ENCODE measurements around the gene ORM1. TPM values are rescaled to one million over a fixed set of nuclear protein-coding genes. Genes with fewer than 3 reads are reported as not detected.

The ORM1 gene
- total and polyA plus RNA-seq, 10 of the 15 experiments (the other 5 are each of a cell fraction or from before 2014, with no cell fraction given): 4.4 TPM; not detected in 9

DNA sequence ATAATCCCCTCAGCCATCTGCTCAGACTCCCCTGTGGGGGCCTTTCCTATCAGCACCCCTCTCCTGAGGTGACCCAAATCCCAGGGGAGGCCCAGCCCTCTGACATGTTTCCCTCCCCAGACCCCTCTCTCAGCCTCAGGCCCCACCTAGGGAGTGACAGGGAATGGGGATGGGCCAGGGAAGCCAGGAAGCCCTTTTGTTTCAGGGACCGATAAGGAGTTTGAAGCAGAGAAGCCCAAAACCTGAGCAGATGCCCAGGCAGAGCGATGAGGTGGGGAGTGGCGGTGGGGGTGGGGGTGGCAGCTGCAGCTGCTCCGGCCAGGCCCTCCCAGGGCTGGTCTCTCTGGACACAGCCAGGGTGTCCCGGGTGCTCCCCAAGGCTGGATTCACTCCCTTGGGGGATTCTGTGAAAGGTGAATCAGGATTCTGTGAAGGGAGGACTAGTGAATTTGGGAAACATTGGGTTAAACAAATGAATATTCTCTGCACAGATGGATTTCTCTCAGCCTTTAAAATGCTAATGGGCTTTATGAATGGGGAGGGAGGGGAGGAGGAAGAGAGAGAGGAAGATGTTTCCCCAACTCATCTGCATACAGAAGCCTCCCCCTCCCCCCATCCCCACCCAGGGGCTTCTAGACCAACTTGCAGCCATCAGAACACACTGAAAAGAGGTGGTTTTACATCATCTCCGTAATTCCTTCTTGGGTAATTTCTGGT is 47.5 kb downstream of the ORM1 start:
- no peak overlapping the region for H3K4me3 ChIP-seq
- RAD21 ChIA-PET (ENCODE audit: unreplicated experiment): interaction anchor here (0.5 to 12.9 kb wide), 4 partner anchors 17 to 33 kb away, joined by 3 to 251 read pairs (median 4); partner anchors contain the start of gene AKNA
- H3K4me1 ChIP-seq (ENCODE audit: control insufficient read depth, insufficient read depth, low read length): peaks cover 79% of the 10 kb centered on the region
- peaks cover 39 to 43% of the 10 kb centered on the region in 2 experiments for H3K36me3 ChIP-seq (ENCODE audit: control insufficient read depth in 2 of 2, insufficient read depth in 2 of 2, low read length in 1 of 2)
- no TSS peak for BruUV-seq (replicated peaks)
- intact Hi-C loops (cut with micrococcal nuclease; ENCODE audit: unreplicated experiment) (no loop called here), in situ Hi-C loops (cut with MboI) (no loop called here)
- H3K9ac ChIP-seq (ENCODE audit: control insufficient read depth, insufficient read depth, low read length): no peak overlapping the region
- FAIRE-seq (no peak), ATAC-seq (no peak), DNase-seq (ENCODE audit: low read depth, low spot score) (no peak)
- peaks cover 42% of the 10 kb centered on the region for H3K79me2 ChIP-seq (ENCODE audit: control insufficient read depth, insufficient read depth, low read length)
- SMC1A ChIA-PET (ENCODE audit: uncharacterized antibody, unreplicated experiment): interaction anchor here (13.9 kb wide), 1 partner anchor 17 kb away, joined by 327 read pairs; the partner anchor contains the start of gene AKNA
- H4K20me1 ChIP-seq (ENCODE audit: control insufficient read depth, insufficient read depth): no peaks in the 10 kb centered on the region
- H3K27me3 ChIP-seq (replicated peaks in 1 of 2; ENCODE audit: control insufficient read depth in 2 of 2, insufficient read depth in 2 of 2, low read length in 1 of 2): no peaks in the 10 kb centered on the region
- CTCF ChIA-PET: interaction anchor here (3.9 kb wide), 1 partner anchor 15 kb away, joined by 48 read pairs; the partner anchor contains the start of gene AKNA
- no peak overlapping the region for H3K4me2 ChIP-seq (ENCODE audit: control insufficient read depth, insufficient read depth)
- POLR2A ChIA-PET: interaction anchor here (0.6 to 13.2 kb wide), 5 partner anchors 7 to 132 kb away, joined by 3 to 312 read pairs (median 4); partner anchors contain the start of gene AKNA
- H2AFZ ChIP-seq (ENCODE audit: control insufficient read depth, low read depth, low read length): no peak overlapping the region
- H3K27ac ChIP-seq (ENCODE audit: control insufficient read depth, insufficient read depth): peak overlapping the region; percentile 99
- no peaks in the 10 kb centered on the region for H3K9me3 ChIP-seq (replicated peaks; ENCODE audit: control insufficient read depth, insufficient read depth, low read length)
- 74% methylated on average over 4 of the region's 6 CpGs for WGBS (ENCODE audit: insufficient coverage, insufficient replicate concordance, low lambda C conversion rate, missing lambda C conversion rate)
- TF ChIP-seq YY1 (IDR thresholded peaks at IDR 0.05; ENCODE audit: low read depth, low read length): no peak
- no peak for TF ChIP-seq MYC (IDR thresholded peaks at IDR 0.05; ENCODE audit: insufficient read depth, insufficient read length, insufficient replicate concordance, low read length, severe bottlenecking)
- TF ChIP-seq CBX5 (IDR thresholded peaks at IDR 0.05; ENCODE audit: low read depth): no peak
- TF ChIP-seq ATF7 (IDR thresholded peaks at IDR 0.05; ENCODE audit: low read depth): no peak
- TF ChIP-seq, protein P1, sequence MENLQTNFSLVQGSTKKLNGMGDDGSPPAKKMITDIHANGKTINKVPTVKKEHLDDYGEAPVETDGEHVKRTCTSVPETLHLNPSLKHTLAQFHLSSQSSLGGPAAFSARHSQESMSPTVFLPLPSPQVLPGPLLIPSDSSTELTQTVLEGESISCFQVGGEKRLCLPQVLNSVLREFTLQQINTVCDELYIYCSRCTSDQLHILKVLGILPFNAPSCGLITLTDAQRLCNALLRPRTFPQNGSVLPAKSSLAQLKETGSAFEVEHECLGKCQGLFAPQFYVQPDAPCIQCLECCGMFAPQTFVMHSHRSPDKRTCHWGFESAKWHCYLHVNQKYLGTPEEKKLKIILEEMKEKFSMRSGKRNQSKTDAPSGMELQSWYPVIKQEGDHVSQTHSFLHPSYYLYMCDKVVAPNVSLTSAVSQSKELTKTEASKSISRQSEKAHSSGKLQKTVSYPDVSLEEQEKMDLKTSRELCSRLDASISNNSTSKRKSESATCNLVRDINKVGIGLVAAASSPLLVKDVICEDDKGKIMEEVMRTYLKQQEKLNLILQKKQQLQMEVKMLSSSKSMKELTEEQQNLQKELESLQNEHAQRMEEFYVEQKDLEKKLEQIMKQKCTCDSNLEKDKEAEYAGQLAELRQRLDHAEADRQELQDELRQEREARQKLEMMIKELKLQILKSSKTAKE (IDR thresholded peaks at IDR 0.05; ENCODE audit: low read depth, poor library complexity, severe bottlenecking): no peak
- no peak for TF ChIP-seq JUNB (IDR thresholded peaks at IDR 0.05)
- no peak for TF ChIP-seq ZNF207 (IDR thresholded peaks at IDR 0.05; ENCODE audit: borderline replicate concordance)
- TF ChIP-seq, protein P2, sequence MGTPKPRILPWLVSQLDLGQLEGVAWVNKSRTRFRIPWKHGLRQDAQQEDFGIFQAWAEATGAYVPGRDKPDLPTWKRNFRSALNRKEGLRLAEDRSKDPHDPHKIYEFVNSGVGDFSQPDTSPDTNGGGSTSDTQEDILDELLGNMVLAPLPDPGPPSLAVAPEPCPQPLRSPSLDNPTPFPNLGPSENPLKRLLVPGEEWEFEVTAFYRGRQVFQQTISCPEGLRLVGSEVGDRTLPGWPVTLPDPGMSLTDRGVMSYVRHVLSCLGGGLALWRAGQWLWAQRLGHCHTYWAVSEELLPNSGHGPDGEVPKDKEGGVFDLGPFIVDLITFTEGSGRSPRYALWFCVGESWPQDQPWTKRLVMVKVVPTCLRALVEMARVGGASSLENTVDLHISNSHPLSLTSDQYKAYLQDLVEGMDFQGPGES (IDR thresholded peaks at IDR 0.05): no peak
- TF ChIP-seq POLR2AphosphoS5 (IDR thresholded peaks at IDR 0.05; ENCODE audit: low read length): no peak
- no peak for TF ChIP-seq ZSCAN29 (IDR thresholded peaks at IDR 0.05)
- no peak for TF ChIP-seq RELB (IDR thresholded peaks at IDR 0.05; ENCODE audit: low read depth)
- no peak for TF ChIP-seq CHD4 (IDR thresholded peaks at IDR 0.05)
- no peak for TF ChIP-seq ZNF622 (IDR thresholded peaks at IDR 0.05)
- TF ChIP-seq FOXK2 (IDR thresholded peaks at IDR 0.05): no peak
- TF ChIP-seq, protein P3, sequence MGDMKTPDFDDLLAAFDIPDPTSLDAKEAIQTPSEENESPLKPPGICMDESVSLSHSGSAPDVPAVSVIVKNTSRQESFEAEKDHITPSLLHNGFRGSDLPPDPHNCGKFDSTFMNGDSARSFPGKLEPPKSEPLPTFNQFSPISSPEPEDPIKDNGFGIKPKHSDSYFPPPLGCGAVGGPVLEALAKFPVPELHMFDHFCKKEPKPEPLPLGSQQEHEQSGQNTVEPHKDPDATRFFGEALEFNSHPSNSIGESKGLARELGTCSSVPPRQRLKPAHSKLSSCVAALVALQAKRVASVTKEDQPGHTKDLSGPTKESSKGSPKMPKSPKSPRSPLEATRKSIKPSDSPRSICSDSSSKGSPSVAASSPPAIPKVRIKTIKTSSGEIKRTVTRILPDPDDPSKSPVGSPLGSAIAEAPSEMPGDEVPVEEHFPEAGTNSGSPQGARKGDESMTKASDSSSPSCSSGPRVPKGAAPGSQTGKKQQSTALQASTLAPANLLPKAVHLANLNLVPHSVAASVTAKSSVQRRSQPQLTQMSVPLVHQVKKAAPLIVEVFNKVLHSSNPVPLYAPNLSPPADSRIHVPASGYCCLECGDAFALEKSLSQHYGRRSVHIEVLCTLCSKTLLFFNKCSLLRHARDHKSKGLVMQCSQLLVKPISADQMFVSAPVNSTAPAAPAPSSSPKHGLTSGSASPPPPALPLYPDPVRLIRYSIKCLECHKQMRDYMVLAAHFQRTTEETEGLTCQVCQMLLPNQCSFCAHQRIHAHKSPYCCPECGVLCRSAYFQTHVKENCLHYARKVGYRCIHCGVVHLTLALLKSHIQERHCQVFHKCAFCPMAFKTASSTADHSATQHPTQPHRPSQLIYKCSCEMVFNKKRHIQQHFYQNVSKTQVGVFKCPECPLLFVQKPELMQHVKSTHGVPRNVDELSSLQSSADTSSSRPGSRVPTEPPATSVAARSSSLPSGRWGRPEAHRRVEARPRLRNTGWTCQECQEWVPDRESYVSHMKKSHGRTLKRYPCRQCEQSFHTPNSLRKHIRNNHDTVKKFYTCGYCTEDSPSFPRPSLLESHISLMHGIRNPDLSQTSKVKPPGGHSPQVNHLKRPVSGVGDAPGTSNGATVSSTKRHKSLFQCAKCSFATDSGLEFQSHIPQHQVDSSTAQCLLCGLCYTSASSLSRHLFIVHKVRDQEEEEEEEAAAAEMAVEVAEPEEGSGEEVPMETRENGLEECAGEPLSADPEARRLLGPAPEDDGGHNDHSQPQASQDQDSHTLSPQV (IDR thresholded peaks at IDR 0.05): no peak

Data from GM12878 (cell line).